Lower lobe of right lung (tissue), 2 donors: ENCODE data around the gene HCN3. TPM values are rescaled to one million over a fixed set of nuclear protein-coding genes. Genes with fewer than 3 reads are reported as not detected.

ENCODE experiments used
- ATAC-seq, 2 donors: fragments of 200-7000 bp; cut with Tn5 transposase; one replicate each; pipeline ENCODE4 v1.9.1; 2020 to 2022; ENCODE audit warnings: mild to moderate bottlenecking in 2 of 2, moderate library complexity in 2 of 2
- DNase-seq: peaks from one replicate; pipeline ENCODE4 v3.0.0-alpha.2; 2020
- H3K27ac ChIP-seq: fragments of 200-600 bp; one replicate; pipeline ENCODE4 v1.8.0; 2022
- H3K27me3 ChIP-seq: fragments of 200-600 bp; one replicate; pipeline ENCODE4 v1.8.0; 2022; ENCODE audit warnings: low read depth
- H3K36me3 ChIP-seq: fragments of 200-600 bp; one replicate; pipeline ENCODE4 v1.8.0; 2022; ENCODE audit warnings: mild to moderate bottlenecking
- H3K4me1 ChIP-seq: fragments of 200-600 bp; one replicate; pipeline ENCODE4 v1.8.0; 2022
- H3K4me3 ChIP-seq: fragments of 200-600 bp; one replicate; pipeline ENCODE4 v1.8.0; 2022; ENCODE audit warnings: mild to moderate bottlenecking
- H3K9me3 ChIP-seq: fragments of 200-600 bp; one replicate; pipeline ENCODE4 v1.8.0; 2022
- intact Hi-C: fragments of 100-400 bp; cut with DNase I; formaldehyde crosslinking; loops from one replicate; pipeline ENCODE4 v1.11.0; 2022
- total RNA-seq: library from RNA; stranded (reverse); fragmentation: NEBNext Ultra II Directional; extraction: Animal tissue kit (Norgen Biotek cat#: 25700); gene quantifications from one replicate; pipeline ENCODE4 v1.2.1, GENCODE V29; 2021
- TF ChIP-seq, protein P1 (sequence below): fragments of 200-600 bp; IDR thresholded peaks from one replicate; pipeline ENCODE4 v1.8.0; 2022; ENCODE audit warnings: antibody characterized with exemption, mild to moderate bottlenecking
- donor health status: DM: no; HTN: yes; CAD: no; lungs with severe emphysema.

The HCN3 gene
- total RNA-seq, 1 donor from 2014 or later, result 4.2 TPM

DNA sequence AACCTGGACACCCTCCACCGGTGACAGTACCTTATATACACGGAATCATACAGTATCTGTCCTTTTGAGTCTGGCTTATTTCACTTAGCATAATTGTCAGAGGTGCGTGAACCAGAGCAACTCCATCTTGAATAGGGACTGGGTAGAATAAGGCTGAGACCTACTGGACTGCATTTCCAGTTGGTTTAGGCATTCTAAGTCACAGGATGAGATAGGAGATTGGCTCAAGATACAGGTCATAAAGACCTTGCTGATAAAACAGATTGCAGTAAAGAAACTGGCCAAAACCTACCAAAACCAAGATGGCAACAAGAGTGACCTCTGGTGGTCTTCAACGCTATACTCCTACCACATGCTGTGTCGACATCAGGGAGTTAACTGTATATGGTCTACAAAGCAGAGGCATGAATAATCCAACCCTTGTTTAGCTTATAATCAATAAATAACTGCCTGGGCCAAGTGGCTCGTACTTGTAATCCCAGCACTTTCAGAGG lies 30.0 kb downstream of the HCN3 start:
- intact Hi-C loops, result no loop called here
- no peak overlapping the region for H3K27ac ChIP-seq
- DNase-seq, result no peak
- no peaks in the 10 kb centered on the region for H3K27me3 ChIP-seq
- TF ChIP-seq, protein P1, sequence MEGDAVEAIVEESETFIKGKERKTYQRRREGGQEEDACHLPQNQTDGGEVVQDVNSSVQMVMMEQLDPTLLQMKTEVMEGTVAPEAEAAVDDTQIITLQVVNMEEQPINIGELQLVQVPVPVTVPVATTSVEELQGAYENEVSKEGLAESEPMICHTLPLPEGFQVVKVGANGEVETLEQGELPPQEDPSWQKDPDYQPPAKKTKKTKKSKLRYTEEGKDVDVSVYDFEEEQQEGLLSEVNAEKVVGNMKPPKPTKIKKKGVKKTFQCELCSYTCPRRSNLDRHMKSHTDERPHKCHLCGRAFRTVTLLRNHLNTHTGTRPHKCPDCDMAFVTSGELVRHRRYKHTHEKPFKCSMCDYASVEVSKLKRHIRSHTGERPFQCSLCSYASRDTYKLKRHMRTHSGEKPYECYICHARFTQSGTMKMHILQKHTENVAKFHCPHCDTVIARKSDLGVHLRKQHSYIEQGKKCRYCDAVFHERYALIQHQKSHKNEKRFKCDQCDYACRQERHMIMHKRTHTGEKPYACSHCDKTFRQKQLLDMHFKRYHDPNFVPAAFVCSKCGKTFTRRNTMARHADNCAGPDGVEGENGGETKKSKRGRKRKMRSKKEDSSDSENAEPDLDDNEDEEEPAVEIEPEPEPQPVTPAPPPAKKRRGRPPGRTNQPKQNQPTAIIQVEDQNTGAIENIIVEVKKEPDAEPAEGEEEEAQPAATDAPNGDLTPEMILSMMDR, result peak; percentile 35
- ATAC-seq, result no peak
- H3K4me1 ChIP-seq, result peaks cover 38% of the 10 kb centered on the region
- peaks cover 19% of the 10 kb centered on the region for H3K36me3 ChIP-seq
- H3K9me3 ChIP-seq, result no peaks in the 10 kb centered on the region
- no peak overlapping the region for H3K4me3 ChIP-seq

GRCh38 chr1:155308493-155309422 lies 31.5 kb downstream of the HCN3 start, which contains the start of gene FDPS:
TSS of gene FDPS (plus strand) at chr1:155308866. CDS start at chr1:155309790, 924 bp downstream.
- DNase-seq, result peak; percentile 99
- H3K36me3 ChIP-seq, result peaks cover 34% of the 10 kb centered on the region
- intact Hi-C loops, result no loop called here
- H3K9me3 ChIP-seq, result no peaks in the 10 kb centered on the region
- H3K4me3 ChIP-seq, result peak within 1 kb of the TSS; percentile 90
- no peaks in the 10 kb centered on the region for H3K27me3 ChIP-seq
- ATAC-seq, result peak; percentile 99
- H3K4me1 ChIP-seq, result peaks cover 38% of the 10 kb centered on the region
- TF ChIP-seq, protein P1, result peak; percentile 10
- peak within 1 kb of the TSS; percentile 92 for H3K27ac ChIP-seq

DNA sequence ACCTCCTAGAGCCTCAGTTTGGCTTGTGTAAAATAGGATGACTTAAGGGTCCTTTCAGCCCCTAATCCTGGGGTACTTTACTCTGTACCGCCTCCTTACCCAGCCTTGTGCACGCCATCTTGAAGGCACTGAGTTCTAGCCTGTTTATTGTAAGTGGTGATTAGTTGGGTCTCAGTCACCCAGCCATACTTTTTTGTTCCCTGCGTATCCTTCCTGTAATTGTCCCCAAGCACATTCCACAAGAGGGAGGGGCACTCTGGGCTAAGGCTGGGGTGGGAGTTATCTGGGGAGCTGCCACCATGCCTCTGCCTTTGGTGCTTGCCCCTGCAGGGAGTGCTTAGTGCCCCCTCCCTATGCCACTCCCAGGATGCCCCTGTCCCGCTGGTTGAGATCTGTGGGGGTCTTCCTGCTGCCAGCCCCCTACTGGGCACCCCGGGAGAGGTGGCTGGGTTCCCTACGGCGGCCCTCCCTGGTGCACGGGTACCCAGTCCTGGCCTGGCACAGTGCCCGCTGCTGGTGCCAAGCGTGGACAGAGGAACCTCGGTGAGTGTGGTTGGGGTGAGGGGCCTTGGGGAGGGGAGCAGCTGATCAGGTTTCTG lies 32.3 kb downstream of the HCN3 start:
- Histone ChIP-seq H3K9me3 (no peaks in the 10 kb centered on the region), H3K36me3 (peaks cover 42% of the 10 kb centered on the region), H3K27me3 (no peaks in the 10 kb centered on the region), H3K27ac (peak overlapping the region; percentile 92), H3K4me3 (peak overlapping the region; percentile 90), H3K4me1 (peaks cover 38% of the 10 kb centered on the region)
- intact Hi-C loops, result no loop called here
- DNase-seq (peak; percentile 73), ATAC-seq (peak; percentile 23 to 32)
- TF ChIP-seq, protein P1, result no peak

DNA sequence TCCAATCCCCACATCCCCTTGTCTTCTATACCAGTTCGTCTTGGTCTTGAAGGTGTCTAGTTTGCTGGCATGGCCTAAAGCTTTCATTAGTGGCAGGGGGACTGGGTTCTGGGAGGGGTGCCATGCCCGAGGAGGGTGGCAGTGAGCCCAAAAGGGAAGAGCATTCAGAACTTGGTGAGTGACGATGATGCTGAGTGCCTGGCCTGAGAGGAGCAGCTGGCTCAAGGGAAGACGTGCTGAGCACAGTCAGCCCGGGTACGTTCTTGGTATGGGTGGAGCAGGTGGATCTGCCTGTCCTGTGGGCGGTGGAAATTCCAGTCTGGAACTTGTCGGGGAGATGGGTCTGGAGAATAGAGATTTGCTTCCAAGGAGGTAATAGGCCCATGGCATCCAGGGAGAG lies 36.0 kb downstream of the HCN3 start:
- no peak for DNase-seq
- Histone ChIP-seq H3K27ac (no peak overlapping the region), H3K4me1 (peaks cover 30% of the 10 kb centered on the region), H3K4me3 (no peak overlapping the region), H3K9me3 (no peaks in the 10 kb centered on the region), H3K36me3 (peaks cover 75% of the 10 kb centered on the region), H3K27me3 (no peaks in the 10 kb centered on the region)
- ATAC-seq, result no peak
- TF ChIP-seq, protein P1, result no peak
- intact Hi-C loops, result no loop called here

GRCh38 chr1:155316922-155317321 lies 39.7 kb downstream of the HCN3 start:
- H3K27me3 ChIP-seq, result no peaks in the 10 kb centered on the region
- TF ChIP-seq, protein P1, result no peak
- H3K9me3 ChIP-seq, result no peaks in the 10 kb centered on the region
- H3K36me3 ChIP-seq, result peaks cover 81% of the 10 kb centered on the region
- no peak overlapping the region for H3K27ac ChIP-seq
- H3K4me3 ChIP-seq, result no peak overlapping the region
- ATAC-seq (no peak), DNase-seq (no peak)
- intact Hi-C loops, result no loop called here
- peaks cover 25% of the 10 kb centered on the region for H3K4me1 ChIP-seq
